Adrenal gland (tissue), 5 donors: ENCODE data around the gene CCDC57.

Experiments
- CTCF ChIP-seq, 6 experiments: fragments of 450-650 bp in 4 of 6; fragments of 200-600 bp in 2 of 6; sonication (generic) in 1 of 6; IDR thresholded peaks; 1 replicate in 5 of 6; 2 replicates in 1 of 6; pipeline versions ENCODE4 v1.5.1 to v1.8.0; 2016 to 2021; ENCODE audit warnings: antibody characterized with exemption in 6 of 6, mild to moderate bottlenecking in 2 of 6, moderate library complexity in 1 of 6
- POLR2A ChIP-seq, 2 donors: fragments of 450-650 bp; IDR thresholded peaks; one replicate each; pipeline ENCODE4 v1.6.1; 2017; ENCODE audit warnings: antibody characterized with exemption in 2 of 2, mild to moderate bottlenecking in 2 of 2, moderate library complexity in 1 of 2
- donor health status: DM: no; HTN: no; CAD: no.

DNA sequence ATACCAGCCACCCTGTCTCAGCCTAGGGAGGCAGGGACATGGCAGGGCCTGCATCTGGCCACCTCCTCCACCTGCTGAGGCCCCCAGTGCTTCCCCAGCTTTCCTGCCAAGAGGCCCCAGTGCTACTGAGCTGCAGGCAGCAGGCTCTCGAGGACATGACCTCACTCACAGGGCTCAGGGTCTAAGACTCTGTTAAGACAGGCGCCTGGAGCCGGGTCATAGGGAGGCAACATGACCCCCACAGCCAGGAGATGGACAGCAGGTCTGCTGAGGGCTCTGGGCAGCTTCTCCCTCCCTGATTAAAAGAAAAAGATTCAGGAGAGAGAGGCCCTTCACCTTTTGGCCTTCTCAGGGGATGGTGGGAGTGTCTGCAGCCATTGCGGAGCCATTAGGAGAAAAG is 91.4 kb downstream of the CCDC57 start:
- TF ChIP-seq POLR2A (IDR thresholded peaks at IDR 0.05) (no peak), CTCF (IDR thresholded peaks at IDR 0.05) (no peak)
